HG03442 (cell line): ENCODE results near the gene CTBP2.

Experiments used
- ATAC-seq: cut with Tn5 transposase; IDR thresholded peaks from one replicate; pipeline ENCODE4 v1.9.1; 2021; ENCODE audit warnings: mild to moderate bottlenecking, moderate library complexity; ENCODE audit not compliant: unreplicated experiment

CTBP2 gene

GRCh38 chr10:125049216-125049881 is 111.0 kb downstream of the CTBP2 start:
- no peak for ATAC-seq

- ATAC-seq: peak; percentile 91
Measured at GRCh38 chr10:125048094-125048864, 112.1 kb downstream of the CTBP2 start.

GRCh38 chr10:125043841-125044658 is 116.3 kb downstream of the CTBP2 start:
- ATAC-seq: no peak

GRCh38 chr10:125041856-125042506 is 118.4 kb downstream of the CTBP2 start:
- ATAC-seq: no peak

DNA sequence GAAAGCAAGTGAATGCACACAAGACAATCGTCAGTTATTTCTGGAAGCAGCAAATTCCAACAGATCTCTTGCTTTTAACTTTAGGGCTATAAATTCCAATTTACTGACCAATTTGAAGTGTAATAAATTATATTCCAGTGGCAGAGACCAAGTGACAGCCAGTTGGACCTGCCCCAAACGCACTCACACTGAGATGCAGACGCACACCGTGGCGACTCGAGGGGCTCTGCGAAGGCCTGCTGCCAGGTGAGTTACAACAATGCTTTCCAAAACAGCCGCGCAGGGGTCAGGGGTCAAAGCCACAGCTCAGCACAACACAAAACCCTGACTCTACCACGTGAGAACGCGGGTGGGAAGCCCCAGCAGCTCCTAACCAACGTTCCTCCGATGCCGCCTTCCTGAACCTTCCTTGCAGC is 121.0 kb downstream of the CTBP2 start:
- no peak for ATAC-seq

- no peak for ATAC-seq
Measured at GRCh38 chr10:125038637-125039036, 121.7 kb downstream of the CTBP2 start.

GRCh38 chr10:125037145-125037877 is 123.1 kb downstream of the CTBP2 start:
- ATAC-seq: no peak

DNA sequence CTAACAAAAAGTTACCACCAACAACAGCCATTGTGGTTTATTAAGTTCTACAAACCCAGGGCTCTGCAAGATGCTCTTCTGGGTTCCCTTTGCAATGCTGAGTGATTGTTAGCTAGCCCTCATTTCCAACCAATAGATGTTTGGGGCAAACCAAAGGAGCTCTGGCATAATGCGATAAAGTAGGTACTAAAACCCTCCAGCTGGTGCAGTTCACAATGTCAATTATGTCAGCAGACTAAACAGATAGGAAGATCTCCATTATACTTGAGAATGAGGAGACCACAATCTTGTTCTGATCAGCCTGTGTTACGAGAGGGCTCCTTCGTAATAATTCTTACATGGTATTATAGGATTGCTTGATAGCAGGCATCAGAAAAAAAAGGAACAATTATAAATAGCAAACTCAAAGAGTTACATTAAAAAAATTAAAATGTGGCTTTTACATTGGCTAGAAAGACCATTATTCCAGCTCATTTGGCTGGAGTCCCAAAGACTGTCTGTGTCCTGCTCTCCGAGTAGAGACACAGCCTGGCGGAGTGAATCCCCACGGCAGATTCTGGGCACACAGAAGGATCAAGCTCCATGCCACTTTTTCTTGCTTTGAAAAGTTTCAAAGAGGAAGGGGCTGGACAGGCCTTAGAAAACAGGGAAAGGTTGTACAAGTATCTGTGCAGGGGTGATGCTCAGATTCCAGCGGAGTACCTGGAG is 124.6 kb downstream of the CTBP2 start:
- ATAC-seq: no peak

GRCh38 chr10:125035136-125035535 is 125.2 kb downstream of the CTBP2 start:
- no peak for ATAC-seq

DNA sequence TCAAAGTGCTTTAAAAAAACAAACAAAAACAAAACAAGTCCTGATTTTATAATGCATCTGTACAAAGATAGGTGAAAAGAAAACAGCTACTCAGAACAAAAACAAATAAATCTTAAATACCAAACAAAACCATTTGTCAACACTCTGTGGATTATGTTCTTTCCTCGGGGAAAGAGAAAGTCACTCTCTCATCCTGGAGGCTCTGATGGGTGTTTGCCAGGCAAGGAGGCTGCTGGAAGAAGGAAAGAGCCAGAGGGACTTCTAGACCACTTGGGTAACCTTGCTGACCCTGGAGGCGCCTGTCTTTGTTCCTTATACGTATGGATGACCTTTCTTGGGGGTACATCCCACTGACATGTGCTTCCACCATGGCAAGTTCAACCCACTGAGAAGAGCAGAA is 125.7 kb downstream of the CTBP2 start:
- no peak for ATAC-seq

- ATAC-seq: no peak
Measured at GRCh38 chr10:125033146-125033924, 127.0 kb downstream of the CTBP2 start.

DNA sequence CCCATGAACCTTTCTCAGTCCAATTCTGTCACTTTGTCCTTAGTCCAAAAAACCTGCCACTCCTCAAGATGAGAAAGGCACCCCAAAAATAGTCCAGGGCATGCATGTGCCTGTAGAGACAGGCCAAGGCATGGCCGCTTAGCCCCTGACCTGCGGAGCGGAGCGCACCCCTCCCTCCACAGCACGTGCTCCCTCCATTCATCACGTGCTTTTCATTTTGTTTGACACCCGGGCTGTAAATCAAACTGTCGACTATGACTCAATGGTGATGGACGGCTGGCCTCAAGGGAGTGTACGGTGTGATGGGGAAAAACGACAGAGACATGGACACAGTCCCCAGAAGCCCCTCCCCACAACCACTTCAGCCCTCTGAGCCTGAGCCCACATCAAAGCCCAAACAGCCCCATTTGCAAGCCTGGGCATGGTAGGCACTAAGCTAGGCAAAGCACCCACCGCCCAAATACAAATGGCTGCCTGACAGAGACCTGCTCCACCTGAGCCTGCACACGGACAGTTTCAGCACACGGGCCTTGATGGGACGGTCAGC is 127.8 kb downstream of the CTBP2 start:
- ATAC-seq: no peak

- ATAC-seq: no peak
Measured at GRCh38 chr10:125030567-125031197, 129.7 kb downstream of the CTBP2 start.

GRCh38 chr10:125029584-125030242 is 130.7 kb downstream of the CTBP2 start:
- ATAC-seq: no peak

DNA sequence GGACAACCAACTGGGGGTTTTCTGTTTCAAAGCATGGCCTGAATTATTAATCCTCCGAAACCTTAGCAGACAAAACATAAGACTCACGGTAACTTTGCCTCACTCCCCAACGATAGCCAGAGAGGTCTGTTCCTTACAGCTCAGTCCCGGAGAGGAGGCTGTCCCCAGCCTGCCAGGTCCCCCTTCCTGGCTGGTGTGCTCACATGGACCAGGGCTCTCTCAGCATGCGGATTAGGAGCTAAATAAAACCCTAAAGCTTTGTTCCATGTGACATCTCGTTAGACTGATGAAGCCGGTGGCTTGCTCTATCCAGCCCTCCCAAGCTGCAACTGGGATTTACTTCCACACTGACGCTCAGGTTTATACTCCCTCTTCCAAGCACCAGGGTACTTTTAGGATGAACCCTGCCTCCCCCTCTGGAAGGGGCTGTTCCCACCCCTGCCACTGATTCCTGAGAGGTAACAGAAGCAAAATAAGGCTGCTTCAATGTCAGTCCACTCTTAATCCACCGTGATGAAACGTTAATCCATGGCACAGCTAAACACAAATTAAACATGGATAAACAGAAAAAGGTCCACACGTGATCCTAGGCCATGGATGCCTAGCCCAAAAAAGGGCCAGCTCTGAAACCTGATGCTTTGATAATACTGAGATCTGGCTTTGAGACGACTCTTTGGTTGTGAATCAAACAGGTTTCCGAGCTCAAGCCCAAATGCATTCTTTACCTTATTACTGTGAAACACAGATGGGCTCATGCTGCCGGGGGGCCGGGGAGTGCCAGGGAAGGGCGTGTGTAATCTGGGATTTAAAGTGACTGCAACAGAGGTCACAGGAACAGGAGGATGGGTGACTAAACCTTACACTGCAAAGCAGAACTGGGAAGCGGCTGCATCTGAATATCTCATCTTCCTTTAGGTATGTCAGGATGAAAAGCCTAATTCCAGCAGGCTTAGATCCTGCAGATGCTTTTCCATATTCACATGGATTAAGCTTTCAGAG is 132.2 kb downstream of the CTBP2 start:
- ATAC-seq: no peak

DNA sequence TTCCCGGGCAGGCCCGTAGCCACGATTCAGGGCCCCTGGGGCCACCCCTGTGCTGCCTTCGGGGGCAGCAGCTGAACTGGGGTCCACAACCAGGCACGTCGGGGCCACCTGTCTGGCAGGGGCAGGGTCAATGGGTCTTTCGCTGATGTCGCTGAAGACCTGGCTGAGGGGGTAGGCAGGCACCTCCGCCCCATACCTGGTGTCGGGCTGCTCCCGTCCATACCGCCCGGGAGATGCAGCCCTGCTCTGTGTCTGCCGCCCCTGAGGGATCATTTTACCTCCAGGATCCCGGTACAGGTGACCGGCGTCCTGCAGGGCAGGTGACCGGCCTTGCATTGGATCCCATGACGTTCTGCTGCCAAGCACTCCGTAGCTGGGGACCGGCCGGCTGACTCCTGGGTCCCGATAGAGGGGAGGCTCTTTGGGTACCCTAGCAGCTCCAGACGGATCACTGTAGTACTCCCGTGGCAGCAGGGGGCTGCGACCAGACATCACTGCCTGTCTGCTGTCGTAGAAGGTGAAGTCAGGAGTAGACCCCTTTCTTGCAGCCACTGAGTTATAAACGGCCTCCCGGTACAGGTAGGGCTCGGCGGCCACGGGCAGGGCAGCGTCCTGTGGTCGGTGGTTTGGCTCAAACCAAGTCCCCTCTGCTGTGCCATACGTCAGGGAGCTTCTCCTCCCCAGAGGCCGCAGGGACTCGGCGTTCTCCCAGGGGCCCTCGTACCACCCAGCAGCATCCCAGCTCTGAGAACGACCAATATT is 133.2 kb downstream of the CTBP2 start:
- no peak for ATAC-seq
